Loucy (cell line): ENCODE results near the gene OR2F1.

ENCODE experiments used
- H2AFZ ChIP-seq: fragments of 200-600 bp; sonication (generic); 2 replicates; pipeline ENCODE4 v1.6.0; 2016; ENCODE audit warnings: antibody characterized with exemption, mild to moderate bottlenecking, low read length, moderate library complexity
- H3F3A ChIP-seq: fragments of 200-600 bp; 2 replicates; pipeline ENCODE4 v1.6.0; 2016; ENCODE audit warnings: antibody characterized with exemption, low read depth, mild to moderate bottlenecking
- H3K27me3 ChIP-seq: fragments of 200-600 bp; sonication (generic); 2 replicates; pipeline ENCODE4 v1.6.1; 2014; ENCODE audit warnings: low read length, mild to moderate bottlenecking; ENCODE audit not compliant: insufficient read depth, poor library complexity, severe bottlenecking
- H3K36me3 ChIP-seq: fragments of 200-600 bp; sonication (generic); 2 replicates; pipeline ENCODE4 v1.6.1; 2016; ENCODE audit warnings: low read length; ENCODE audit not compliant: insufficient read depth
- H3K4me1 ChIP-seq: fragments of 200-600 bp; sonication (generic); 2 replicates; pipeline ENCODE4 v1.5.1; 2014; ENCODE audit warnings: low read length, mild to moderate bottlenecking; ENCODE audit not compliant: insufficient read depth, poor library complexity, severe bottlenecking
- H3K4me2 ChIP-seq: fragments of 200-600 bp; sonication (generic); 2 replicates; pipeline ENCODE4 v1.6.0; 2014; ENCODE audit warnings: antibody characterized with exemption, low read length, low read depth, mild to moderate bottlenecking; ENCODE audit not compliant: poor library complexity, severe bottlenecking
- H3K4me3 ChIP-seq: fragments of 200-600 bp; sonication (generic); 2 replicates; pipeline ENCODE4 v1.5.1; 2014; ENCODE audit warnings: low read length, mild to moderate bottlenecking, mixed read lengths; ENCODE audit not compliant: poor library complexity, severe bottlenecking
- H3K79me2 ChIP-seq: fragments of 200-600 bp; sonication (generic); 2 replicates; pipeline ENCODE4 v1.6.1; 2014; ENCODE audit warnings: low read length; ENCODE audit not compliant: insufficient read depth
- H3K9ac ChIP-seq: fragments of 200-600 bp; sonication (generic); 2 replicates; pipeline ENCODE4 v1.6.0; 2014; ENCODE audit warnings: mild to moderate bottlenecking, low read depth, low read length, moderate library complexity; ENCODE audit not compliant: poor library complexity, severe bottlenecking
- H3K9me2 ChIP-seq: fragments of 200-600 bp; sonication (generic); replicated peaks from 2 replicates; pipeline ENCODE4 v1.6.1; 2016; ENCODE audit warnings: low read depth, low read length, mixed read lengths
- H3K9me3 ChIP-seq: fragments of 200-600 bp; sonication (generic); 2 replicates; pipeline ENCODE4 v1.6.1; 2014; ENCODE audit warnings: mild to moderate bottlenecking, antibody characterized with exemption, low read length, low read depth; ENCODE audit not compliant: insufficient read depth
- H4K20me1 ChIP-seq: fragments of 200-600 bp; sonication (generic); 2 replicates; pipeline ENCODE4 v1.6.0; 2014; ENCODE audit warnings: antibody characterized with exemption, low read length, mild to moderate bottlenecking; ENCODE audit not compliant: insufficient read depth, poor library complexity, severe bottlenecking
- EZH2phosphoT487 ChIP-seq: fragments of 200-600 bp; IDR thresholded peaks from 2 replicates; pipeline ENCODE4 v1.6.1; 2018; ENCODE audit warnings: antibody characterized with exemption, mild to moderate bottlenecking, moderate library complexity, borderline replicate concordance
- TF ChIP-seq, protein P1 (sequence below): fragments of 200-600 bp; sonication (generic); conservative IDR thresholded peaks from 2 replicates; pipeline ENCODE4 v1.5.1; 2014; ENCODE audit warnings: mild to moderate bottlenecking, antibody characterized with exemption, low read length

The OR2F1 gene

DNA sequence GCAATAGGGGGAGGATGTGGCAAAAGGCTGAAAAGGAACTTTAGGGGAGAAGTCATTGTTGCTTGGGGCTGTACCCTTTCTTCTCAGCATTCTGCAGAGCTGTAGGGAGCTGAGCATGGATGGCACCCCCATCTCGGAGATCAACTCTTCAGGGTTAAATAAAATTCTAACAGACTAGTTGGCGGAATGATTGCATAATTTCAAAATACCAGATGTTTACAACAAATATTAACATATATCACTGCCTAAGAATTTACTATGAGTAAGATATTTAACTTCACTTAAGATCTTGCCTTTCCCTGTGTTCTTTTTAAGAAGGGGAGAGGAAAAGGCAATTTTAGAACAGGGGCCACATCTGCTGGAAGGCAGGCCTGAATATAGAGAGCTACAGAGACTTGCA, 509 bp upstream of the OR2F1 start:
- no peaks in the 10 kb centered on the region for H3K36me3 ChIP-seq
- no peak overlapping the region for H3K4me2 ChIP-seq
- H2AFZ ChIP-seq, result no peak overlapping the region
- no peak overlapping the region for H3K9ac ChIP-seq
- H3K27me3 ChIP-seq, result no peaks in the 10 kb centered on the region
- H3K4me3 ChIP-seq, result no peak overlapping the region
- no peaks in the 10 kb centered on the region for H4K20me1 ChIP-seq
- no peaks in the 10 kb centered on the region for H3K79me2 ChIP-seq
- no peaks in the 10 kb centered on the region for H3K9me3 ChIP-seq
- H3K4me1 ChIP-seq, result no peaks in the 10 kb centered on the region
- no peaks in the 10 kb centered on the region for H3K9me2 ChIP-seq
- TF ChIP-seq, protein P1, sequence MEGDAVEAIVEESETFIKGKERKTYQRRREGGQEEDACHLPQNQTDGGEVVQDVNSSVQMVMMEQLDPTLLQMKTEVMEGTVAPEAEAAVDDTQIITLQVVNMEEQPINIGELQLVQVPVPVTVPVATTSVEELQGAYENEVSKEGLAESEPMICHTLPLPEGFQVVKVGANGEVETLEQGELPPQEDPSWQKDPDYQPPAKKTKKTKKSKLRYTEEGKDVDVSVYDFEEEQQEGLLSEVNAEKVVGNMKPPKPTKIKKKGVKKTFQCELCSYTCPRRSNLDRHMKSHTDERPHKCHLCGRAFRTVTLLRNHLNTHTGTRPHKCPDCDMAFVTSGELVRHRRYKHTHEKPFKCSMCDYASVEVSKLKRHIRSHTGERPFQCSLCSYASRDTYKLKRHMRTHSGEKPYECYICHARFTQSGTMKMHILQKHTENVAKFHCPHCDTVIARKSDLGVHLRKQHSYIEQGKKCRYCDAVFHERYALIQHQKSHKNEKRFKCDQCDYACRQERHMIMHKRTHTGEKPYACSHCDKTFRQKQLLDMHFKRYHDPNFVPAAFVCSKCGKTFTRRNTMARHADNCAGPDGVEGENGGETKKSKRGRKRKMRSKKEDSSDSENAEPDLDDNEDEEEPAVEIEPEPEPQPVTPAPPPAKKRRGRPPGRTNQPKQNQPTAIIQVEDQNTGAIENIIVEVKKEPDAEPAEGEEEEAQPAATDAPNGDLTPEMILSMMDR, result no peak
- TF ChIP-seq EZH2phosphoT487, result no peak
- H3F3A ChIP-seq, result no peaks in the 10 kb centered on the region

DNA sequence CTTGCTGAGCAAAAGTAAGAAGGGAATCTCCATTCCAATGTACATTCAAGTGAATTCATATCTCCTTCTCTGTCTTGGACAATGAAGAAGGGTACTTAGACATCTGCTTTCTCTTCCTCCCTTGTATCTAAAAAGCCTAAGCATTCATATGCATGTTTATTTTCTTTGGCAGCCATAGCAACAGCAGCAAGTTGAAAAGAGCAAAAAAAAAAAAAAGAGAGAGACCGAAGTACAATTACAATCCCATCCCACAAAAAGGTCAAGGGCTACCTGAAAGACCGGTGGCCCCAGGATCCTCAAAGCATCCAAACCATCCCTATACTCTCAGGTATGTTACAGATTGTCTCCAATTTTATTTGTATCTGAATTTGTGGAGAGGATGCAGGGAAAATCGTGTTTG, 4.1 kb downstream of the OR2F1 start:
- no peaks in the 10 kb centered on the region for H4K20me1 ChIP-seq
- H2AFZ ChIP-seq, result no peak overlapping the region
- TF ChIP-seq, protein P1, result no peak
- no peak for TF ChIP-seq EZH2phosphoT487
- H3K79me2 ChIP-seq, result no peaks in the 10 kb centered on the region
- no peaks in the 10 kb centered on the region for H3F3A ChIP-seq
- H3K9me2 ChIP-seq, result no peaks in the 10 kb centered on the region
- H3K27me3 ChIP-seq, result no peaks in the 10 kb centered on the region
- H3K9me3 ChIP-seq, result no peaks in the 10 kb centered on the region
- no peaks in the 10 kb centered on the region for H3K4me1 ChIP-seq
- no peaks in the 10 kb centered on the region for H3K36me3 ChIP-seq
- no peak overlapping the region for H3K9ac ChIP-seq
- no peak overlapping the region for H3K4me3 ChIP-seq
- no peak overlapping the region for H3K4me2 ChIP-seq

DNA sequence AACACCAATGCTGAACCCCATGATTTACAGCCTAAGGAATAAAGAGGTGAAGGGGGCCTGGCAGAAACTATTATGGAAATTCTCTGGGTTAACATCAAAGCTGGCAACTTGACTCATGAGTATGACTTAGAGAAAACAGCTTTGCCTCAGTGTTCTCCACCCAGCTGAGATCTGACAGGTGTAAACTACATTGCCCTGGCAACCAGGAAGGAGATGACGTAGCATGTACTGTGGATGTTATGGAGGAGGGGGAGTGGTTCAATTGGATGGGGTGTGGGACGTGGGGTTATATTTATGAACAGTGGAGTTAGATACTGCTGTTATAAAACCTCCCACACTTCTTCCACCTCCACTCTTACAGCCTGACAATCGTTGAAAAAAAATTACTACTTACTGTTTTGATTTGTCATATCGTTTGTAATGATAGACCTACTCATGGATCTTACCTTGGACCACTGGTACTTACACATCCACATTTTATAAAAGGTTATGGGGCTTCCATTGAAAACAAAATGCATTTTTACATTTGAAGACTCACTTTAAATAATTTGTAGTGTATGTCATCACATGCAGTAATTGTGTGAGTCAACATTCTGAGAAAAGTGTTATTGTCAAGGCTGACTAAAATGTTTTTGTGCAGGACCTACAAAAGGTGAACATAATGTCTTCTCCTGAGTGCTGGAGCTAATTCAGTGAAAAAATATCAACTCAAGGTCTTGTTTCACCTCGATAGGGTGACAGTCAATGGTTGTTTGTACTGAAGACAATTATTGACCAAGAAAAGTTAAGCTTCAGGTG, 6.4 kb downstream of the OR2F1 start:
- no peak overlapping the region for H3K9ac ChIP-seq
- no peak overlapping the region for H3K4me2 ChIP-seq
- H3K79me2 ChIP-seq, result no peaks in the 10 kb centered on the region
- H2AFZ ChIP-seq, result no peak overlapping the region
- H3K4me3 ChIP-seq, result no peak overlapping the region
- H3K4me1 ChIP-seq, result no peaks in the 10 kb centered on the region
- no peaks in the 10 kb centered on the region for H4K20me1 ChIP-seq
- H3F3A ChIP-seq, result no peaks in the 10 kb centered on the region
- H3K9me2 ChIP-seq, result no peaks in the 10 kb centered on the region
- no peak for TF ChIP-seq EZH2phosphoT487
- TF ChIP-seq, protein P1, result no peak
- H3K27me3 ChIP-seq, result no peaks in the 10 kb centered on the region
- H3K36me3 ChIP-seq, result no peaks in the 10 kb centered on the region
- H3K9me3 ChIP-seq, result no peaks in the 10 kb centered on the region
